SK-N-MC (cell line): ENCODE results near the gene POLE2.

Source experiments
- EZH2 ChIP-seq: fragments of 200-600 bp; sonication (generic); IDR thresholded peaks from one replicate; pipeline ENCODE4 v1.6.1; 2017; ENCODE audit warnings: antibody characterized with exemption
- FOXP2 ChIP-seq: optimal IDR thresholded peaks from 2 replicates; pipeline ENCODE3; 2011; ENCODE audit warnings: mild to moderate bottlenecking, moderate library complexity; ENCODE audit not compliant: insufficient read depth; ENCODE audit errors: extremely low read length, control extremely low read depth
- POLR2AphosphoS5 ChIP-seq: IDR thresholded peaks from 2 replicates; pipeline ENCODE4 v1.6.1; 2012; ENCODE audit warnings: mild to moderate bottlenecking, low read depth, low read length, borderline replicate concordance

DNA sequence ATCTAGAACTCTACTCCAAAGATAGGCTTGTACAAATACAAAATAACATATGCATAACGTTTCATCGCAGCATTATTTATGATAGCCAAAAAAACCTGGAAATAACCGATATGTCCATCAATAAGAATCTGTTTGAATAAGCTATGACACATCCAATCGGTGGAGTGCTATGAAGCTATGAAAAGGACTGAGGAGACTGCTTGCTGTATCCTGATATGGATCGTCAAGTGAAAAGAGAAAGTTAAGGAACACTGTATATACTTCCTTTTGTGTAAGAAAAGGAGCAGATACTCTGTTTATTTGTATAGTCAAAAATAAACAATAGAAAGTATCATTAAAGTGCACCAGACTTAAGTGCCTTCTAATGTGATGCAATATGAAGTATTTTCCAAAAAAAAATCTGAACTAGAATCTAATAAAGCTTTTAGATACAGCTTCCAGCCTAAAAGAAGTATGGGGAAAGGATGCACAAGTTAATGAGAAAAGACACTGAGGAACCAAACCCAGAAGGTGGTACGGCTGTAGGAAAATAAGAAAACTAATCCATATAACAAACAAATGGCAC is 4.3 kb upstream of the POLE2 start:
- no peak for TF ChIP-seq POLR2AphosphoS5
- no peak for TF ChIP-seq EZH2
- no peak for TF ChIP-seq FOXP2
